ENCODE data around the gene SNX8. TPM values are rescaled to one million over a fixed set of nuclear protein-coding genes. Genes with fewer than 3 reads are reported as not detected.
A peak's percentile ranks its signal among the peaks of the same experiment; 100 is the strongest.

SNX8 gene
- total RNA-seq, 1 donor: 5.7 TPM

GRCh38 chr7:2249744-2250323 lies 64.4 kb downstream of the SNX8 start:
- DNase-seq (ENCODE audit: low read depth in 2 of 3, low spot score in 2 of 3): no peak

- peak in 2 of 3 donors; percentile 42 to 70 for DNase-seq (ENCODE audit: low read depth in 2 of 3, low spot score in 2 of 3)
Observed at GRCh38 chr7:2248984-2249694, 65.1 kb downstream of the SNX8 start.

GRCh38 chr7:2247141-2247995 lies 66.9 kb downstream of the SNX8 start:
- no peak for DNase-seq (ENCODE audit: low read depth in 2 of 3, low spot score in 2 of 3)

DNA sequence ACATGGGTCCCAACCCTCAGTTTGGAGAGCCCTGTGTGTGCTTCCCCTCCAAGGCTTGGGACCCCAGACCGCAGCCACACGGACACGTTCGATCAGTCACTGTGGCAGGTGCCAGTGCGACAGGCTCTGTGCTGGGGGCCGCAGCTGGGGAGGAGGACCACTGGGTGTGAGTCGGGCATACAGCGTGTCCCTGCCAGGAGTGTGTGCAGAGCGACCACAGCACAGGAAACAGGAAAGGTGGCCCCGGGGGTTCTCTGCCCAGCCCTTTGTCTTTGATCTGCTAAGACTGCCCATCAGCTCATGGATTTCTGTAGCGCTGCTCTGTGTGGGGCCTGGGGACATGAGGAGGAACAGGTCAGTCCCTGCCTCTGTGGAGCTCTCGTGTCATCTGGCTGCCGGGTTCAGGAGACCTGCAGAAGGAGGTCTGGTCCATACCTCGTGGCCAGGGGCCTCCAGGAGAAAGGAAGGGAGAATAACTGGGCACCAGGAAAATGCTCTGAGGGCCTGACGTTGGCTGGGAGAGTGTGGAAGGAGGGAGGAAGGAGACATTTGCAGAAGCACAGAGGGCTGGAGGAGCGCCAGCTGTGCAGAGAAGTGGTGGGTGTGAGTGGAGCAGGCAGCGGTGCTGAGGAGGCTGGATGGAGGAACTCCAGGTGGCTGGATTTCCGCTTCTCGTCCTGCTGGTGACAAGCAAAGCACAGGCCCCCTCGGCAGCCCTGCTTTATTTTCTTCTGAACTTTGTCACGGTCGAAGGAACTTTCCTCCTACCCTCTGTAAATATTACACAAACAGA lies 68.2 kb downstream of the SNX8 start:
- peak in 1 of 3 donors; percentile 71 for DNase-seq (ENCODE audit: low read depth in 2 of 3, low spot score in 2 of 3)

GRCh38 chr7:2244404-2244995 lies 69.7 kb downstream of the SNX8 start:
- DNase-seq (ENCODE audit: low read depth in 2 of 3, low spot score in 2 of 3): no peak

- no peak for DNase-seq (ENCODE audit: low read depth in 2 of 3, low spot score in 2 of 3)
Observed at GRCh38 chr7:2243458-2243857, 70.8 kb downstream of the SNX8 start.

DNA sequence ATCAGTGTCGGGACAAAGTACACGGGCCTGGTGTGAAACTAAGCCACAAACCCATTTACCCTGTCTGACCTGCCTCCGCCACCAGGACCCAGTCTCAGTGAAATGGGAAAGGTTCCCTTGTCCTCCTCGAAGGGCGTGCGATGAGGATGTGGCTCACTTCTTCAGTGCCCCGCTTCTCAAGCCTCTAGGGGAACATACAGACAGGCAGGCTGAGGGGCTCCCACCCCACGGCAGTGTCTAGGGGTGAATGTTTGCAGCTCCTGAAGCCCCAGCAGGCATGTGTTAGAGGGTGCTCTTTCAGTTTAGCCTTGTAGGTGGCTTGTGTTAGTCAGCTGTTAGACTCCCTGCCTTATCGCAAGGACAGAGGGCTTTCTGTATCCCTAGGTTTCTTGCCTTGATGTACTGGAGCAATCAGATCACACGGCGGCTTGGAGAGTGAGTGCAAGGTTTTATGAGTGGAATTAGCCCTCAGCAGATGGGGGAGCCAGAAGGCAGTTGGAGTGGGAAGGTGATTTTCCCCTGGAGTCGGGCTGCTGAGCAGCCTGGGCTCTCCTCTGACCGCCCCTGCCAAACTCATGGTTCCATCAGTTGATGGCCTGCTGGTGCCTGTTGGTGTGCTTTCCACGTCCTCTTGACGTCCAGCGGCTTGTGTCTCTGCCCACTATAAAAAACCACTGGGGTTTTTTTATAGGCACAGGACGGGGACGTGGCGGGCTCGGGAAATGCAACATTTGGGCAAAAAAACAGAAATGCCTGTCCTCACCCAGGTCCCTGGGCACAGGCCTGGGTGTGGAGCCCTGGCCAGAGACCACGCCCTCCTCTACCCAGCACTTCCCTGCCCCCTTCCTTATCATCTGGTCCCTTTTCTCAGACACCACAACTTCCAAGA lies 71.5 kb downstream of the SNX8 start:
- DNase-seq (ENCODE audit: low read depth in 2 of 3, low spot score in 2 of 3): peak in 1 of 3 donors; percentile 55

- no peak for DNase-seq (ENCODE audit: low read depth in 2 of 3, low spot score in 2 of 3)
Observed at GRCh38 chr7:2241580-2242540, 72.4 kb downstream of the SNX8 start, which contains the start of the genes MRM2 and NUDT1. TSS of gene MRM2 (minus strand) at chr7:2242205. CDS start at chr7:2242169, 36 bp downstream. TSS of gene NUDT1 (plus strand) at chr7:2242226. CDS start at chr7:2244575, 2,349 bp downstream.

GRCh38 chr7:2239242-2239641 lies 75.0 kb downstream of the SNX8 start:
- DNase-seq (ENCODE audit: low read depth in 2 of 3, low spot score in 2 of 3): no peak

DNA sequence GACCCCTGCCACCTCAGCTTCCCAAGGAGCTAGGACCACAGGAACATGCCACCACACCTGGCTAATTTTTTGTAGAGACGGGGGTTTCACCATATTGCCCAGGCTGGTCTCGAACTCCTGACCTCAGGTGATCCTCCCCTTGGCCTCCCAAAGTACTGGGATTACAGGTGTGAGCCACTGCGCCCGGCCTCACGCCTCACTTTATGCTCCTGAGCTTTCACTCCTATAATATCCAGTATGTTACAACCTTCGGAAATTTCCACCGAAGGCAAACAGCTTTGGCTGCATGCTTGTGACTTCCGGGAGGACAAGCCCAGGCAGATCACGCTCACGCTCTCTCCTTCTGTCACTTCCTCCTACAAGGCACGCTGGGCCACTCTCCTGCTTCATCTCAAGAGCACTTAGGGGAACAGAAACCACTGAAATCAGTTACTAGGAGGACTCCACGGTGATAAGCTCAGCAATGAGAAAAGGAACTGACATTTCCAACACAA lies 77.1 kb downstream of the SNX8 start:
- DNase-seq (ENCODE audit: low read depth in 2 of 3, low spot score in 2 of 3): peak in 1 of 3 donors; percentile 15

- DNase-seq (ENCODE audit: low read depth in 2 of 3, low spot score in 2 of 3): no peak
Observed at GRCh38 chr7:2233926-2234325, 80.3 kb downstream of the SNX8 start.

- peak; percentile 74 to 91 (median 87) for DNase-seq (ENCODE audit: low read depth in 2 of 3, low spot score in 2 of 3)
Observed at GRCh38 chr7:2232766-2233520, 81.3 kb downstream of the SNX8 start, which contains the start of gene MAD1L1. TSS of gene MAD1L1 (minus strand) at chr7:2232945. CDS start at chr7:2230133, 2,812 bp downstream.

DNA sequence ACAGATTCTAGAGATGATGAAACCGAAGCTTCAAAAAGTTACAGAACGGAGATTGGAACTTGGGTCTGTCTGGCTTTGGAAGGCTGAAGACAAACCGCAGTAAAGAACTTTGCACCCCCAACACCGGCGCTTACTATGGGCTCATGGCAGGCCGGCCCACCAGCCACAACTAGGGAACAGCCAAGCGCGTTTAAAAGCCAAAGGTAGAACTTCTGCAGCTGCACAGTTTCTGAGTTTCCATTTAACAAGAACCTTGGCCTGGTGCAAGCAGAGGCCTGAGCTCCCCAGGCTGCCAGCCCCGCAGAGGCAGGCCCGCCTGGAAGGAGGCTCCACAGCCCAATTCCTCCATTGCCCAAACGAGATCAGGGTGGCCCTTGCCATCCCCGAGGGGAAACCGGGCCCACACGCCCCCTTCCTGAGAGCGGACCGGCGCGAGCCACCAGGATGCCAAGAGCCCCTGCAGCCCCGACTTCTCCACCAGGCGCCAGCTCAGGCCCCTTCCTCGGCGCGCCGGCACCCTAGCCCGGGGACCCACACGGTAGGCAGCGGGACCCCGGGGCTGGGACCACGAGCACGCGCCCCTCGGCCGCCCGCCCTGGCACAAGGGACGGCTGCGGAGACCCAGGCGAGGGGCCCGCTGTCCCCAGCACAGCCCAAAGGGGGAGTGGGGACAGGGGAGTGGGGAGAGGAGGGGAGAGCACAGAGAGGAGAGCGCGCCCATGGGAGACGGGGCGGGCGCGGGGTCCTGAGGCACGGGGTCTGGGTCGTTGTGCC lies 82.1 kb downstream of the SNX8 start:
- peak in 1 of 3 donors; percentile 62 for DNase-seq (ENCODE audit: low read depth in 2 of 3, low spot score in 2 of 3)

DNA sequence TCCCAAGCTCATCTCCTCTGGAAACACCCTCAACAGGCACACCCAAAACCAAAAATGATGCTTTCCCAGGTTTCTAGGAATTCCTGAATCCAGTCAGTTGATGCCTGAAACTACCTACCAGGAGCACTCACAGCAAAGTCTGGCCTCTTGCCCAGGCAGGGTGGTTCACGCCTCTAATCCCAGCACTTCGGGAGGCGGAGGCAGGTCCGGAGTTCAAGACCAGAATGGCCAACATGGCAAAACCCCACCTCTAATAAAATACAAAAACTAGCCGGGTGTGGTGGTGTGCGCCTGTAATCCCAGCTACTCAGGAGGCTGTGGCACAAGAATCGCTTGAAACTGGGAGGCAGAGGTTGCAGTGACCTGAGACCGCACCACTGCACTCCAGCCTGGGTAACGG lies 83.4 kb downstream of the SNX8 start:
- DNase-seq (ENCODE audit: low read depth in 2 of 3, low spot score in 2 of 3): no peak

DNA sequence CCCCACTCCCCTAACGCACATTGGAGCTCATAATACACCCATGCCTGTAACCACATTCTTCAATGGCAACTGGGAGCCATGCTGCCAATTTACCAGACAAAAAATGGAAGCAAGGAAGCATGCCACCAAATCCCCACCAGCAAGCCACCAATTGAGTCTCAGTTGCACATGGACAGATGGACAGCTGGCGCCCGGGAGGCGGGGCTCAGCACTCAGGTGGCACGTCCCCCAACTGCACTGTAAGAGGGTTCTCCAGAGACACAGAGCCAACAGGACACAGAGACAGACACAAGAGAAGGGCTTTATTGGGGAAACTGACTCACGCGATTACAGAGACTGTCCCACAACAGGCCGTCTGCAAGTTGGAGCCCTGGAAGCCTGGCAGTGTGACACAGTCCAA lies 84.0 kb downstream of the SNX8 start:
- DNase-seq (ENCODE audit: low read depth in 2 of 3, low spot score in 2 of 3): no peak

- DNase-seq (ENCODE audit: low read depth in 2 of 3, low spot score in 2 of 3): no peak
Observed at GRCh38 chr7:2229467-2229866, 84.8 kb downstream of the SNX8 start.
